GM12875 (cell line): ENCODE measurements around the gene IFNLR1.
A peak's percentile ranks its signal among the peaks of the same experiment; 100 is the strongest.

Source experiments
- H3K4me3 ChIP-seq: one replicate; pipeline ENCODE4 v1.5.1; 2011; ENCODE audit warnings: low read depth, low read length, control low read depth
- TF ChIP-seq, protein P1 (sequence below): IDR thresholded peaks from 2 replicates; pipeline ENCODE4 v1.5.1; 2011; ENCODE audit warnings: low read depth, mild to moderate bottlenecking, control low read depth, inconsistent platforms, low read length, moderate library complexity, borderline replicate concordance; ENCODE audit not compliant: insufficient read depth

Gene IFNLR1

DNA sequence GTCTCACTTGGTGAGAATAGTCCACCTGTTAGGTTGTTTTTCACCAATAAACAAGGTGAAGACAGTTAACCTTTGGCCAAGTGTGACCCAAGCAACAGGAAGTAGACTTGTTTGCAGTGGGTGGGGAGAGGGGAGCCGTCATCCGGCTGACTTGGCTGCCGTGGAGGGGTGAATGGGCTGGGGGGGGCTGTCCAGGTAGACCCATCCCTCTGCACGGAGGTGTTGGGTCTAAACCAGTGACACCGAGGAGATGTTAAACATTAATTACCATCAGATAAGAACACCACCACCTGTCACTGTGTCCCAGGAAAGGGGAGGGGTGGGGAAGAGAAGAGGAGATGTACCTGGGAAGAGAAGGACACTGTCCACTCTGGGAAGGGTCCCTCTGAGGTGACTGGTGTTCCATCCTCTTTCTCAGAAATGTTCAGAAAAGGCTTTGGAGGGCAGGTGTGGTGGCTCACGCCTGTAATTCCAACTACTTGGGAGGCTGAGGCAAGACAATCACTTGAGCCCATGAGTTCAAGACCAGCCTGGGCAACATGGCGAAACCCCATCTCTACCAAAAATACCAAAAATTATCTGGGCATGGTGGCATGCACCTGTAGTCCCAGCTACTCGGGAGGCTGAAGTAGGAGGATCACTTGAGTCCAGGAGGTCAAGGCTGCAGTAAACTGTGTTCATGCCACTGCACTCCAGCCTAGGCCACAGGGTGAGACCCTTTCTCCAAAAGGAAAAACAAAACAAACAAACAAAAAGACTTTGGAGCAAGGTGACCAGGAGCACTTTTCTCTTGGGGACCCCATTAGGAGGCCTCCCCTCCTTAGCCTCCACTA, 68.5 kb downstream of the IFNLR1 start:
- H3K4me3 ChIP-seq, result no peak overlapping the region
- TF ChIP-seq, protein P1, sequence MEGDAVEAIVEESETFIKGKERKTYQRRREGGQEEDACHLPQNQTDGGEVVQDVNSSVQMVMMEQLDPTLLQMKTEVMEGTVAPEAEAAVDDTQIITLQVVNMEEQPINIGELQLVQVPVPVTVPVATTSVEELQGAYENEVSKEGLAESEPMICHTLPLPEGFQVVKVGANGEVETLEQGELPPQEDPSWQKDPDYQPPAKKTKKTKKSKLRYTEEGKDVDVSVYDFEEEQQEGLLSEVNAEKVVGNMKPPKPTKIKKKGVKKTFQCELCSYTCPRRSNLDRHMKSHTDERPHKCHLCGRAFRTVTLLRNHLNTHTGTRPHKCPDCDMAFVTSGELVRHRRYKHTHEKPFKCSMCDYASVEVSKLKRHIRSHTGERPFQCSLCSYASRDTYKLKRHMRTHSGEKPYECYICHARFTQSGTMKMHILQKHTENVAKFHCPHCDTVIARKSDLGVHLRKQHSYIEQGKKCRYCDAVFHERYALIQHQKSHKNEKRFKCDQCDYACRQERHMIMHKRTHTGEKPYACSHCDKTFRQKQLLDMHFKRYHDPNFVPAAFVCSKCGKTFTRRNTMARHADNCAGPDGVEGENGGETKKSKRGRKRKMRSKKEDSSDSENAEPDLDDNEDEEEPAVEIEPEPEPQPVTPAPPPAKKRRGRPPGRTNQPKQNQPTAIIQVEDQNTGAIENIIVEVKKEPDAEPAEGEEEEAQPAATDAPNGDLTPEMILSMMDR, result no peak

DNA sequence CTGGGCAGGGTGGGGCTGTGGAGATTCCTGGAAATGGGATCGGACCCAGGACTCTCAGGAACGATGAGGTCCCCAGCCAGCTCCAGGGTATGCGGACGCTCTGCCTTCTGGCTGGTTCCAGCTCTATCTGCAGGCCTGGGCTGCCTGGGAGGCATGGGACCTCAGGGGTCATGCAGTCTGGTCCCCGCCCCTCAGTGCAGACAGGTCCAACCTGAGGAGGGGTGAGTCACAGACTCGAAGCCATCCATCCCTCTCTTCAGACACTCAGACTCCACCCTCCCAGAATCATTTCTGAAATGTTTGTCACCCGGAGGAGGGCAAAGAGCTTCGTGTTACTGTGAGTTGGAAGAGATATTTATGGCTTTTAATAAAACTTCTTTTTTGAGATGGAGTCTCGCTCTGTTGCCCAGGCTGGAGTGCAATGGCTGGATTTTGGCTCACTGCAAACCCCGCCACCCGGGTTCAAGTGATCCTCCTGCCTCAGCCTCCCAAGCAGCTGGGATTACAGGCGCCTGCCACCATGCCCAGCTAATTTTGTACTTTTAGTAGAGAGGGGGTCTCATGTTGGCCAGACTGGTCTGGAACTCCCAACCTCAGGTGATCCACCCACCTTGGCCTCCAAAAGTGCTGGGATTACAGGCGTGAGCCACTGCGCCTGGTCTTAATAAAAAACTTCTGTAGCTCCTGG, 69.2 kb downstream of the IFNLR1 start:
- TF ChIP-seq, protein P1, result no peak
- no peak overlapping the region for H3K4me3 ChIP-seq

DNA sequence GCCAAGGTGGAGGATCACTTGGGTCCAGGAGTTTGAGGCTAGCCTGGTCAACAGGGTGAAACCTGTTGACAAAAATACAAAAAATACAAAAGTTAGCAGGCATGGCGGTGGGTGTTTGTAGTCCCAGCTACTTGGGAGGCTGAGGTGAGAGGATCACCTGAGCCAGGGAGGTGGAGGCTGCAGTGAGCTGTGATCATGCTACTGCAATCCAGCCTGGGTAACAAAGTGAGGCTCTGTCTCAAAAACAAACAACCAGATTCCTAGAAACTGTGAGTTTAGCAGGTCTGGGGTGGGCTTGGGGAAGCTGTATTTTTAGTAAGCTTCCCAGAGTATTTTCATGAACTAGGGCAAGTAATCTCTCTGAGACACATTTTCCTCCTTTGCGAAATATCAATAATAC, 70.0 kb downstream of the IFNLR1 start:
- H3K4me3 ChIP-seq, result no peak overlapping the region
- TF ChIP-seq, protein P1, result no peak

DNA sequence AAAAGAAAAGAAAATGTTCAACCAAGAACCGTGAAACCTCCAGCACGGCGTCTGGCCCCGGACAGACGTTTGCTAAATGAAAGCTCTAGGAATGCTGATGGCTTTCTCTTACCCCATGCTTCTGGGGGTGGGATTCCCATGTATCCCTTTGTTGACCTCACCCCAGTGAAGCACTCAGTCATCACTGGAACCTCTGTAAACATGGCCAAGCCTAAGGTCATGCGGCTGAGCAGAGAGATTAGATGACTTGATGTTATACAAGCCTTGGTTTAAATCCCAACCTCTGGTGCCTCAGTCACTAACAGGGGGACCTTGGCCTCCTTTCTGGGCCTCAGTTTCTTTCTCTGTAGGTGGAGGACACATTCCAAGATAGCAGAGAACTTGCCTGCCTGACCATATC, 72.3 kb downstream of the IFNLR1 start:
- TF ChIP-seq, protein P1, result no peak
- H3K4me3 ChIP-seq, result no peak overlapping the region

DNA sequence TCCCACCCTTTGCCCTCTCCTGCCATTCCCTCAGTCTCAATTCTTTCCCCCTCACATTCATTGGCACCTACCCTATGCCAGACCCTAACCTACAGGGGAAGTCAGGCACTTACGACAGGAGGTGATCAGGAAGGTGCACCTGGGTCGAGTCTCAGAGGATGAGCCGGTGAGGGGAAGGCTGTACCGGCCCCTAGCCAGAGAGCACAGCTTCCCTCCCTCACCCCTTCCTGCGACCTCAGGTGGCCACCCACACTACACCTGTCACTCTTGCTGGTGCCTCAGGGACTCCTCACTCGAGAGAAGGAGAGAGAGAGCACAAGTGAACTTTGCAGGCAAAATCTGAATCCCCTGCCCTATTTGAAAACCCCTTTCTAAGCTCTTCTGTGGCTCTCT, 73.5 kb downstream of the IFNLR1 start:
- no peak overlapping the region for H3K4me3 ChIP-seq
- TF ChIP-seq, protein P1, result no peak

DNA sequence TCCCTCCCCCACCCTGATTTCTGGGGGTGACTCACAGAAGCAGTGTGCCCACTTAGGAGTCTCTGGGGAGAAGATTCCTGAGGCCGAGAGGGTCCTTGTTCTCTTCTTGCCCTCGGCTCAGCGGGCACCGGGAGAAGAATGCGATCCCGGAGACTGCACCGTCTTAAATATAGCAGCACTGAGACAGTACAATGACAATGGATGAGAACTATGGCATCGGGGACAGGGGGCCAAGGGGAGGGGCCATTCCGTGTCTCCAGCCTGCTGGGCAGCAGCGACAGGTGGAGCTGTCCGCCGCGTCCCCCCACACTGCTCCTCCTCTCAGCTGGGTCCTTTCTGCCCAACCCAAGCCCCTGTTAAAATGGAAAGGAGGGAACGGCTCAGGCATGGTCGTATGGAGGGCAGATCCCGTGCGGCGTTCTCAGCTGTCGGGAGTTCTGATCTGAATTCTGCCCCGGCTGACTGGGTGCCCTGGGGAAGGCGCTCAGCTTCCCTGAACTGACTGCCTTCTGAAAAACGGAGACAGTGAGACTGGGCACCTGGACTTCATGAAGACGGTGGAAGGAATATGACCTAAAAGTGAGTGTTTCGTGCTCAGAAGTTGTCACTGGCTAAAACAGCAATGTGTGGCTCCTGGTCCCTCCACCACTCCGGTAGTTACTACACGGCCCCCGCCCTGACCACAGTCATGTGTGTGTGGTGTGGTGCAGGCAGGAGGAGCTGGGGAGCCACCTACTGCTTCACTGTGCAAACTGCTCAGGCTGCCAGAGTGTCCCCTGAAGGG, 74.9 kb downstream of the IFNLR1 start, which contains the start of gene MYOM3:
MYOM3 (minus strand) TSS at position 140 of the 784 bp plus-strand sequence. CDS start 3,499 bp downstream, outside the sequence.
- TF ChIP-seq, protein P1, result peak; percentile 65
- no peak within 1 kb of the TSS for H3K4me3 ChIP-seq
